IMR-90 (cell line): ENCODE results near the gene TESK2. TPM values are rescaled to one million over a fixed set of nuclear protein-coding genes. Genes with fewer than 3 reads are reported as not detected.

Experiments
- ATAC-seq: fragments of 200-7000 bp; cut with Tn5 transposase; 2 replicates; pipeline ENCODE4 v1.9.1; 2020; ENCODE audit warnings: low read depth, mild to moderate bottlenecking, moderate library complexity
- BruUV-seq: library from RNA; stranded (reverse); fragments of 400-500 nt; replicated peaks from 2 replicates; lab custom pipeline; 2021; lab: Mats Ljungman, UMichigan
- CTCF ChIA-PET: fragments of 300-600 bp; formaldehyde crosslinking; extraction: SDS; loops from one replicate; lab custom pipeline; 2021; ENCODE audit warnings: antibody characterized with exemption; lab: Yijun Ruan, JAX
- POLR2A ChIA-PET: fragments of 300-600 bp; sonication (Branson Sonifier 250); formaldehyde crosslinking; loops from one replicate; lab custom pipeline; 2022; ENCODE audit warnings: antibody characterized with exemption; ENCODE audit not compliant: unreplicated experiment; lab: Charles Lee
- DNase-seq: peaks from one replicate; pipeline ENCODE4 v3.0.0; 2013
- H2AFZ ChIP-seq: replicated peaks from 2 replicates; pipeline ENCODE3; 2013; ENCODE audit warnings: low read length, mild to moderate bottlenecking; ENCODE audit not compliant: poor library complexity
- H2AK5ac ChIP-seq: 2 replicates; pipeline ENCODE4 v1.6.1; 2013; ENCODE audit warnings: low read depth, low read length, inconsistent platforms
- H2AK9ac ChIP-seq: replicated peaks from 2 replicates; pipeline ENCODE3; 2013; ENCODE audit warnings: mild to moderate bottlenecking, low read depth, low read length, moderate library complexity; ENCODE audit not compliant: poor library complexity
- H2BK120ac ChIP-seq: 2 replicates; pipeline ENCODE4 v1.6.1; 2013; ENCODE audit warnings: low read depth, low read length, inconsistent platforms
- H2BK15ac ChIP-seq: 3 replicates; pipeline ENCODE4 v1.6.1; 2013; ENCODE audit warnings: low read depth, low read length, inconsistent platforms
- H2BK20ac ChIP-seq: 2 replicates; pipeline ENCODE4 v1.6.1; 2013; ENCODE audit warnings: low read depth, mild to moderate bottlenecking, inconsistent platforms, low read length, moderate library complexity
- H2BK5ac ChIP-seq: 2 replicates; pipeline ENCODE4 v1.6.1; 2013; ENCODE audit warnings: mild to moderate bottlenecking, low read depth, low read length, inconsistent platforms; ENCODE audit not compliant: poor library complexity, severe bottlenecking
- H3K14ac ChIP-seq: replicated peaks from 2 replicates; pipeline ENCODE4 v1.6.1; 2013; ENCODE audit warnings: low read depth, low read length, inconsistent platforms
- H3K18ac ChIP-seq: 2 replicates; pipeline ENCODE4 v1.6.1; 2013; ENCODE audit warnings: low read depth, low read length, control low read depth
- H3K23ac ChIP-seq: 2 replicates; pipeline ENCODE4 v1.6.1; 2013; ENCODE audit warnings: low read depth, low read length, inconsistent platforms
- H3K27ac ChIP-seq: 2 replicates; pipeline ENCODE4 v1.5.1; 2013; ENCODE audit warnings: mild to moderate bottlenecking, control low read depth, low read length; ENCODE audit not compliant: insufficient read depth
- H3K27me3 ChIP-seq: 2 replicates; pipeline ENCODE4 v1.6.1; 2013; ENCODE audit warnings: low read length; ENCODE audit not compliant: control insufficient read depth, insufficient read depth
- H3K36me3 ChIP-seq: 2 replicates; pipeline ENCODE4 v1.6.1; 2013; ENCODE audit warnings: low read length, mixed read lengths; ENCODE audit not compliant: control insufficient read depth, insufficient read depth
- H3K4ac ChIP-seq: 2 replicates; pipeline ENCODE4 v1.6.1; 2013; ENCODE audit warnings: low read depth, low read length, inconsistent platforms
- H3K4me1 ChIP-seq: 2 replicates; pipeline ENCODE4 v1.6.1; 2013; ENCODE audit warnings: low read length, mixed read lengths; ENCODE audit not compliant: control insufficient read depth, insufficient read depth
- H3K4me2 ChIP-seq: 2 replicates; pipeline ENCODE4 v1.6.1; 2013; ENCODE audit warnings: low read depth, mild to moderate bottlenecking, control low read depth, low read length, moderate library complexity
- H3K4me3 ChIP-seq: 2 replicates; pipeline ENCODE4 v1.5.1; 2013; ENCODE audit warnings: low read depth, mild to moderate bottlenecking, control low read depth, low read length, moderate library complexity; ENCODE audit not compliant: insufficient read depth
- H3K56ac ChIP-seq: 2 replicates; pipeline ENCODE4 v1.6.1; 2013; ENCODE audit warnings: low read length, inconsistent platforms; ENCODE audit not compliant: insufficient read depth; ENCODE audit errors: extremely low read depth
- H3K79me1 ChIP-seq, 2 experiments: 2 replicates each; pipeline ENCODE4 v1.6.1; 2013; ENCODE audit warnings: low read length in 2 of 2, inconsistent platforms in 1 of 2, low read depth in 1 of 2
- H3K9ac ChIP-seq: 2 replicates; pipeline ENCODE4 v1.6.1; 2013; ENCODE audit warnings: low read depth, low read length, control low read depth
- H3K9me1 ChIP-seq: 2 replicates; pipeline ENCODE4 v1.6.1; 2013; ENCODE audit warnings: low read length, inconsistent platforms; ENCODE audit not compliant: insufficient read depth
- H3K9me3 ChIP-seq: 2 replicates; pipeline ENCODE4 v1.6.1; 2013; ENCODE audit warnings: low read length; ENCODE audit not compliant: control insufficient read depth, insufficient read depth
- H4K20me1 ChIP-seq: 2 replicates; pipeline ENCODE4 v1.6.1; 2013; ENCODE audit warnings: low read length, inconsistent platforms; ENCODE audit not compliant: insufficient read depth
- H4K5ac ChIP-seq: 2 replicates; pipeline ENCODE4 v1.6.1; 2013; ENCODE audit warnings: mild to moderate bottlenecking, low read depth, low read length, control low read depth
- H4K8ac ChIP-seq, 2 experiments: 2 replicates each; pipeline ENCODE4 v1.6.1; 2013; ENCODE audit warnings: low read depth in 2 of 2, low read length in 2 of 2, control low read depth in 1 of 2, inconsistent platforms in 1 of 2
- H4K91ac ChIP-seq: 2 replicates; pipeline ENCODE4 v1.6.1; 2013; ENCODE audit warnings: low read depth, low read length, inconsistent platforms; ENCODE audit not compliant: insufficient read depth
- CEBPB ChIP-seq: IDR thresholded peaks from 2 replicates; pipeline ENCODE4 v1.6.1; 2012; ENCODE audit warnings: low read depth, low read length, improper control_type of control experiment
- FOS ChIP-seq: fragments of 150-350 bp; IDR thresholded peaks from 2 replicates; pipeline ENCODE4 v1.6.1; 2016; ENCODE audit warnings: low read depth, low read length
- MAZ ChIP-seq: IDR thresholded peaks from 2 replicates; pipeline ENCODE4 v1.6.1; 2012; ENCODE audit warnings: low read depth, mild to moderate bottlenecking, low read length, improper control_type of control experiment, moderate library complexity, borderline replicate concordance
- RAD21 ChIP-seq: IDR thresholded peaks from 2 replicates; pipeline ENCODE4 v1.6.1; 2012; ENCODE audit warnings: low read length, improper control_type of control experiment
- RCOR1 ChIP-seq: IDR thresholded peaks from 2 replicates; pipeline ENCODE4 v1.6.1; 2012; ENCODE audit warnings: mild to moderate bottlenecking, low read length, improper control_type of control experiment; ENCODE audit not compliant: insufficient replicate concordance
- RFX5 ChIP-seq: IDR thresholded peaks from 2 replicates; pipeline ENCODE4 v1.8.0; 2012; ENCODE audit warnings: low read depth, mild to moderate bottlenecking, low read length, moderate library complexity
- WGBS, 2 experiments: methylation state at CpG; one replicate each; pipeline versions ENCODE4 v1.1.5 to v1.1.7; 2013; ENCODE audit warnings: missing lambda C conversion rate in 2 of 2; ENCODE audit not compliant: insufficient read length in 1 of 2; ENCODE audit errors: extremely low coverage in 2 of 2; 5-methylcytosine and 5-hydroxymethylcytosine counted together
- dilution Hi-C: fragments of 300-500 bp; cut with HindIII; formaldehyde crosslinking; loops from one replicate; pipeline ENCODE4 v1.14.3; 2018; ENCODE audit warnings: low sequenced_read_pairs; ENCODE audit not compliant: unreplicated experiment
- in situ Hi-C: fragments of 300-500 bp; cut with MboI; formaldehyde crosslinking; loops from 3 replicates; pipeline ENCODE4 v1.14.3; 2019; ENCODE audit warnings: low sequenced_read_pairs, inconsistent platforms, mixed read lengths
- intact Hi-C: fragments of 100-400 bp; cut with micrococcal nuclease; formaldehyde crosslinking; loops from 2 replicates; pipeline ENCODE4 v1.10.0; 2022
- polyA plus RNA-seq, 3 experiments: library from polyadenylated mRNA; depleted of rRNA; stranded (reverse); fragments of >200 nt; gene quantifications; 2 replicates each; pipeline ENCODE4 v1.2.3, GENCODE V29; 2012; ENCODE audit warnings: low replicate concordance in 1 of 3
- total RNA-seq: library from RNA; depleted of rRNA; stranded (reverse); fragments of >200 nt; gene quantifications from 2 replicates; pipeline ENCODE4 v1.2.3, GENCODE V29; 2012
- TF ChIP-seq, protein P1 (sequence below): fragments of 150-350 bp; IDR thresholded peaks from 2 replicates; pipeline ENCODE4 v1.6.1; 2017; ENCODE audit warnings: mild to moderate bottlenecking, antibody characterized with exemption, low read length, low read depth
- TF ChIP-seq, protein P2 (sequence below): fragments of 150-350 bp; IDR thresholded peaks from 2 replicates; pipeline ENCODE4 v1.6.1; 2016; ENCODE audit warnings: low read depth, mild to moderate bottlenecking, low read length, moderate library complexity, borderline replicate concordance

TESK2 gene
- total and polyA plus RNA-seq, 2 of the 4 experiments (the other 2 are of a cell fraction), result 0.90 to 1.3 TPM

DNA sequence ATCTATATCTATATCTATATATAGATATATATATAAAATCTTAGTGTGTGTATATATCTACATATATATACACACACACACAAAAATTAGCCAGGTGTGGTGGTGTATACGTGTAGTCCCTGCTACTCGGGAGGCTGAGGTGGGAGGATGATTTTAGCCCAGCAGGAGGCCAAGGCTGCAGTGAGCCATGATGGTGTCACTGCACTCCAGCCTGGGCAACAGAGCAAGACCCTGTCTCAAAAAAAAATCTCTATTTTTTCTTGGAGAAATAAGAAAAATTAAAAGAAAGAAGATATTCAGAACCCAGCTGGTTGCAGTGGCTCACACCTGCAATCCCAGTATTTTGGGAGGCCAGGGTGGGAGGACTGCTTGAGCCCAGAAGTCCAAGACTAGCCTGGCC lies 85.3 kb downstream of the TESK2 start:
- Histone ChIP-seq H2AFZ (no peak overlapping the region), H2AK9ac (no peak overlapping the region), H3K23ac (no peak overlapping the region), H3K18ac (no peak overlapping the region), H3K4ac (no peak overlapping the region), H3K36me3 (no peaks in the 10 kb centered on the region), H3K27me3 (no peaks in the 10 kb centered on the region), H4K20me1 (no peaks in the 10 kb centered on the region), H3K79me1 (no peaks in the 10 kb centered on the region), H3K9me1 (no peaks in the 10 kb centered on the region), H4K8ac (no peak overlapping the region), H3K4me3 (no peak overlapping the region), H3K27ac (no peak overlapping the region), H3K4me1 (no peaks in the 10 kb centered on the region), H4K91ac (no peak overlapping the region), H2AK5ac (no peak overlapping the region), H3K4me2 (no peak overlapping the region), H3K14ac (no peak overlapping the region), H3K9ac (no peak overlapping the region), H2BK20ac (no peak overlapping the region), H2BK120ac (no peak overlapping the region), H3K9me3 (no peaks in the 10 kb centered on the region), H2BK5ac (no peak overlapping the region), H4K5ac (no peak overlapping the region), H3K56ac (no peak overlapping the region), H2BK15ac (no peak overlapping the region)
- dilution Hi-C loops (no loop called here), in situ Hi-C loops (no loop called here), intact Hi-C loops (no loop called here)
- no peak for DNase-seq
- WGBS, 2 experiments, result no CpG with 5 or more reads among the region's 2 CpGs
- ChIA-PET POLR2A (no interaction called here), CTCF (interaction anchor here (1.4 kb wide), 1 partner anchor 38 kb away, joined by 3 read pairs; no protein-coding TSS in a partner anchor)
- no TSS peak for BruUV-seq
- TF ChIP-seq RCOR1 (no peak), MAZ (no peak), RAD21 (no peak), FOS (no peak), CEBPB (no peak), RFX5 (no peak)
- TF ChIP-seq, protein P1, sequence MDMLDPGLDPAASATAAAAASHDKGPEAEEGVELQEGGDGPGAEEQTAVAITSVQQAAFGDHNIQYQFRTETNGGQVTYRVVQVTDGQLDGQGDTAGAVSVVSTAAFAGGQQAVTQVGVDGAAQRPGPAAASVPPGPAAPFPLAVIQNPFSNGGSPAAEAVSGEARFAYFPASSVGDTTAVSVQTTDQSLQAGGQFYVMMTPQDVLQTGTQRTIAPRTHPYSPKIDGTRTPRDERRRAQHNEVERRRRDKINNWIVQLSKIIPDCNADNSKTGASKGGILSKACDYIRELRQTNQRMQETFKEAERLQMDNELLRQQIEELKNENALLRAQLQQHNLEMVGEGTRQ, result no peak
- TF ChIP-seq, protein P2, sequence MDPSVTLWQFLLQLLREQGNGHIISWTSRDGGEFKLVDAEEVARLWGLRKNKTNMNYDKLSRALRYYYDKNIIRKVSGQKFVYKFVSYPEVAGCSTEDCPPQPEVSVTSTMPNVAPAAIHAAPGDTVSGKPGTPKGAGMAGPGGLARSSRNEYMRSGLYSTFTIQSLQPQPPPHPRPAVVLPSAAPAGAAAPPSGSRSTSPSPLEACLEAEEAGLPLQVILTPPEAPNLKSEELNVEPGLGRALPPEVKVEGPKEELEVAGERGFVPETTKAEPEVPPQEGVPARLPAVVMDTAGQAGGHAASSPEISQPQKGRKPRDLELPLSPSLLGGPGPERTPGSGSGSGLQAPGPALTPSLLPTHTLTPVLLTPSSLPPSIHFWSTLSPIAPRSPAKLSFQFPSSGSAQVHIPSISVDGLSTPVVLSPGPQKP, result no peak
- no peak for ATAC-seq
